Muscle layer of colon (tissue), 2 donors: ENCODE results near the gene UFD1.
A peak's percentile ranks its signal among the peaks of the same experiment; 100 is the strongest.
"Not testable (repeated sequence)": the region's sequence is repeated elsewhere in the genome, so short reads cannot be mapped to it uniquely, and the experiment has no call there.

Source experiments
- H3K27ac ChIP-seq: one replicate; pipeline ENCODE4 v1.7.0; 2013; ENCODE audit warnings: low read depth, mild to moderate bottlenecking, low read length, moderate library complexity
- H3K27me3 ChIP-seq, 2 donors: one replicate each; pipeline ENCODE4 v1.7.0; 2013; ENCODE audit warnings: low read length in 2 of 2, mild to moderate bottlenecking in 2 of 2; ENCODE audit not compliant: insufficient read depth in 2 of 2, control insufficient read depth in 1 of 2
- H3K36me3 ChIP-seq: one replicate; pipeline ENCODE4 v1.7.0; 2013; ENCODE audit warnings: mild to moderate bottlenecking, low read length; ENCODE audit not compliant: insufficient read depth
- H3K4me1 ChIP-seq: one replicate; pipeline ENCODE4 v1.7.0; 2013; ENCODE audit warnings: mild to moderate bottlenecking, low read length; ENCODE audit not compliant: insufficient read depth
- H3K4me3 ChIP-seq, 2 donors: one replicate each; pipeline ENCODE4 v1.7.0; 2013; ENCODE audit warnings: low read length in 2 of 2, low read depth in 1 of 2, mild to moderate bottlenecking in 1 of 2, moderate library complexity in 1 of 2
- H3K9ac ChIP-seq: one replicate; pipeline ENCODE4 v1.7.0; 2013; ENCODE audit warnings: low read length
- H3K9me3 ChIP-seq: one replicate; pipeline ENCODE4 v1.7.0; 2013; ENCODE audit warnings: mild to moderate bottlenecking, low read length
- donor health status: abdominal sarcoma.
- donor health status: Adenocarcinoma of cecum.

UFD1 gene

GRCh38 chr22:19442166-19442565 is 36.8 kb downstream of the UFD1 start:
- H3K36me3 ChIP-seq = peaks cover 12% of the 10 kb centered on the region
- no peak overlapping the region for H3K27ac ChIP-seq
- no peak overlapping the region for H3K4me3 ChIP-seq

GRCh38 chr22:19440411-19441195 is 38.4 kb downstream of the UFD1 start:
- Histone ChIP-seq H3K27me3 (no peaks in the 10 kb centered on the region), H3K9ac (no peak overlapping the region), H3K4me3 (no peak overlapping the region), H3K4me1 (peaks cover 4% of the 10 kb centered on the region), H3K36me3 (peaks cover 18% of the 10 kb centered on the region), H3K9me3 (no peaks in the 10 kb centered on the region), H3K27ac (no peak overlapping the region)

More at GRCh38 chr22:19442166-19442565, 36.8 kb downstream of the UFD1 start:
- Histone ChIP-seq H3K27me3 (no peaks in the 10 kb centered on the region), H3K9me3 (no peaks in the 10 kb centered on the region), H3K4me1 (peaks cover 15% of the 10 kb centered on the region), H3K9ac (no peak overlapping the region)

GRCh38 chr22:19438298-19438697 is 40.7 kb downstream of the UFD1 start:
- Histone ChIP-seq H3K36me3 (peaks cover 17% of the 10 kb centered on the region), H3K9ac (no peak overlapping the region), H3K4me1 (peaks cover 4% of the 10 kb centered on the region), H3K27ac (no peak overlapping the region), H3K27me3 (no peaks in the 10 kb centered on the region), H3K9me3 (no peaks in the 10 kb centered on the region), H3K4me3 (no peak overlapping the region)

- not testable (repeated sequence) for H3K27me3 ChIP-seq, H3K4me3 ChIP-seq, H3K4me1 ChIP-seq, H3K27ac ChIP-seq, H3K9me3 ChIP-seq, H3K9ac ChIP-seq
- H3K36me3 ChIP-seq = peaks cover 17% of the 10 kb centered on the region
Observed at GRCh38 chr22:19436444-19437161, 42.4 kb downstream of the UFD1 start.

GRCh38 chr22:19434829-19435580 is 44.0 kb downstream of the UFD1 start:
- no peak overlapping the region for H3K4me3 ChIP-seq
- H3K36me3 ChIP-seq = peaks cover 17% of the 10 kb centered on the region
- H3K4me1 ChIP-seq = peaks cover 14% of the 10 kb centered on the region
- no peaks in the 10 kb centered on the region for H3K9me3 ChIP-seq
- H3K9ac ChIP-seq = no peak overlapping the region
- H3K27me3 ChIP-seq = no peaks in the 10 kb centered on the region
- no peak overlapping the region for H3K27ac ChIP-seq

- H3K27ac ChIP-seq = no peak overlapping the region
- H3K4me1 ChIP-seq = peaks cover 20% of the 10 kb centered on the region
- H3K36me3 ChIP-seq = peaks cover 17% of the 10 kb centered on the region
- H3K4me3 ChIP-seq = no peak overlapping the region
- no peak overlapping the region for H3K9ac ChIP-seq
- no peaks in the 10 kb centered on the region for H3K9me3 ChIP-seq
- no peaks in the 10 kb centered on the region for H3K27me3 ChIP-seq
Observed at GRCh38 chr22:19434401-19434800, 44.6 kb downstream of the UFD1 start.

- peaks cover 17% of the 10 kb centered on the region for H3K36me3 ChIP-seq
- peak within 1 kb of the TSS; percentile 85 to 93 for H3K4me3 ChIP-seq
- no peaks in the 10 kb centered on the region for H3K9me3 ChIP-seq
- peak within 1 kb of the TSS; percentile 99 for H3K27ac ChIP-seq
- no peaks in the 10 kb centered on the region for H3K27me3 ChIP-seq
- H3K9ac ChIP-seq = peak within 1 kb of the TSS; percentile 76
- peaks cover 22% of the 10 kb centered on the region for H3K4me1 ChIP-seq
Observed at GRCh38 chr22:19432133-19432851, 46.7 kb downstream of the UFD1 start, which contains the start of gene MRPL40. TSS of gene MRPL40 (plus strand) at chr22:19432545. CDS start at chr22:19432555, 10 bp downstream.

GRCh38 chr22:19431649-19432132 is 47.3 kb downstream of the UFD1 start, which contains the start of gene HIRA:
TSS of gene HIRA (minus strand) at chr22:19431733. CDS start at chr22:19431476, 257 bp downstream.
- H3K27me3 ChIP-seq = no peaks in the 10 kb centered on the region
- H3K9ac ChIP-seq = peak within 1 kb of the TSS; percentile 85
- peaks cover 15% of the 10 kb centered on the region for H3K36me3 ChIP-seq
- no peaks in the 10 kb centered on the region for H3K9me3 ChIP-seq
- peak within 1 kb of the TSS; percentile 85 to 93 for H3K4me3 ChIP-seq
- H3K4me1 ChIP-seq = peaks cover 22% of the 10 kb centered on the region
- H3K27ac ChIP-seq = peak within 1 kb of the TSS; percentile 99

- Histone ChIP-seq H3K27me3 (no peaks in the 10 kb centered on the region), H3K4me1 (peaks cover 22% of the 10 kb centered on the region), H3K9ac (peak overlapping the region; percentile 85)
Observed at GRCh38 chr22:19430890-19431541, 48.0 kb downstream of the UFD1 start.

More at GRCh38 chr22:19430890-19431541, 48.0 kb downstream of the UFD1 start:
- Histone ChIP-seq H3K9me3 (no peaks in the 10 kb centered on the region), H3K27ac (peak overlapping the region; percentile 66), H3K4me3 (peak overlapping the region; percentile 85 to 91), H3K36me3 (peaks cover 12% of the 10 kb centered on the region)
